Neural progenitor cell (in vitro differentiated cells): ENCODE measurements around the gene MAD1L1. TPM values are rescaled to one million over a fixed set of nuclear protein-coding genes. Genes with fewer than 3 reads are reported as not detected.

Experiments
- DNase-seq: peaks from one replicate; pipeline ENCODE4 v3.0.0-alpha.2; 2016; ENCODE audit warnings: low spot score
- H2AFZ ChIP-seq: fragments of 200-600 bp; sonication (generic); replicated peaks from 2 replicates; pipeline ENCODE4 v1.6.1; 2016; ENCODE audit warnings: antibody characterized with exemption
- H3F3A ChIP-seq: fragments of 200-600 bp; sonication (generic); 2 replicates; pipeline ENCODE4 v1.6.1; 2016; ENCODE audit warnings: antibody characterized with exemption, low read depth
- H3K27ac ChIP-seq: fragments of 200-600 bp; sonication (generic); 2 replicates; pipeline ENCODE4 v1.5.1; 2016; ENCODE audit warnings: mild to moderate bottlenecking
- H3K27me3 ChIP-seq: fragments of 200-600 bp; sonication (generic); 2 replicates; pipeline ENCODE4 v1.6.1; 2016; ENCODE audit warnings: mild to moderate bottlenecking, moderate library complexity
- H3K36me3 ChIP-seq: fragments of 200-600 bp; sonication (generic); 2 replicates; pipeline ENCODE4 v1.5.1; 2016
- H3K4me1 ChIP-seq: fragments of 200-600 bp; sonication (generic); 2 replicates; pipeline ENCODE4 v1.6.1; 2016; ENCODE audit warnings: mixed run types
- H3K4me2 ChIP-seq: fragments of 200-600 bp; sonication (generic); 2 replicates; pipeline ENCODE4 v1.6.1; 2016
- H3K4me3 ChIP-seq: fragments of 200-600 bp; sonication (generic); 2 replicates; pipeline ENCODE4 v1.5.1; 2016
- H3K79me2 ChIP-seq: fragments of 200-600 bp; sonication (generic); 2 replicates; pipeline ENCODE4 v1.6.1; 2016; ENCODE audit warnings: low read depth
- H3K9ac ChIP-seq: fragments of 200-600 bp; sonication (generic); 2 replicates; pipeline ENCODE4 v1.6.1; 2016
- H3K9me3 ChIP-seq: fragments of 200-600 bp; sonication (generic); 2 replicates; pipeline ENCODE4 v1.5.1; 2016; ENCODE audit warnings: low read depth
- H4K20me1 ChIP-seq: fragments of 200-600 bp; sonication (generic); 2 replicates; pipeline ENCODE4 v1.6.1; 2016; ENCODE audit warnings: low read depth
- H3K27ac Mint-ChIP-seq: 3 replicates; pipeline ENCODE4 v1.8.0; 2021; ENCODE audit warnings: mixed read lengths
- H3K27me3 Mint-ChIP-seq: 2 replicates; pipeline ENCODE4 v1.8.0; 2022; ENCODE audit warnings: low read depth, mild to moderate bottlenecking, inconsistent platforms, moderate library complexity, mixed read lengths; ENCODE audit not compliant: insufficient read depth
- H3K36me3 Mint-ChIP-seq: 3 replicates; pipeline ENCODE4 v1.8.0; 2021; ENCODE audit warnings: mixed read lengths
- H3K4me1 Mint-ChIP-seq: 3 replicates; pipeline ENCODE4 v1.8.0; 2021; ENCODE audit warnings: mixed read lengths
- H3K4me3 Mint-ChIP-seq: 3 replicates; pipeline ENCODE4 v1.8.0; 2021; ENCODE audit warnings: mild to moderate bottlenecking, moderate library complexity, mixed read lengths
- H3K9me3 Mint-ChIP-seq: 3 replicates; pipeline ENCODE4 v1.8.0; 2020; ENCODE audit warnings: mixed read lengths
- EZH2 ChIP-seq: fragments of 200-600 bp; sonication (generic); IDR thresholded peaks from 2 replicates; pipeline ENCODE4 v1.6.1; 2017; ENCODE audit warnings: antibody characterized with exemption, mild to moderate bottlenecking, moderate library complexity
- EZH2phosphoT487 ChIP-seq: fragments of 200-600 bp; sonication (generic); IDR thresholded peaks from 2 replicates; pipeline ENCODE4 v1.6.1; 2017; ENCODE audit warnings: antibody characterized with exemption
- total RNA-seq: library from RNA; depleted of rRNA; stranded (reverse); fragments of >200 nt; gene quantifications from 2 replicates; pipeline ENCODE4 v1.2.3, GENCODE V29; 2015; ENCODE audit warnings: low replicate concordance
- TF ChIP-seq, protein P1 (sequence below): fragments of 200-600 bp; sonication (generic); IDR thresholded peaks from 2 replicates; pipeline ENCODE4 v1.5.1; 2017; ENCODE audit warnings: antibody characterized with exemption, mild to moderate bottlenecking

MAD1L1 gene
- total RNA-seq, 1 donor from 2014 or later: 23.7 TPM

DNA sequence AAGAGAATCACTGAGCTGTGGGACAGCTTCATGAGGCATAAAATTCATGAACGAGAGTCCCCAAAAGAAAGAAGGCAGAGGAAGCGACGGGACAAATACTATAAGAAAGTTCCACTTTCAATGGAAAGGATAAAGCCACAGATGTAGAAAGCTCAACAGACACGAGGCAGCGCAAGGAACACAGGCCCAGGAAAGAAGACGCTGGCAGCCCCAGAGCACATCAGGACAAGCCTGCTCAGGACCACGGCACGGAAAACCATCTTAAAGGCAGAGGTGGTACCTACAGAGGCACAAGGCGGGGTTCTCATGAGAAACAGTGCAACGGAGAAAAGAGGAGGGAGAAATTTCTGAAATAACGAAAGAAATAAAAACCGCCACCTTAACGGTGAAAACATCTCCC lies 273.4 kb downstream of the MAD1L1 start:
- no peaks in the 10 kb centered on the region for H3K27me3 ChIP-seq

DNA sequence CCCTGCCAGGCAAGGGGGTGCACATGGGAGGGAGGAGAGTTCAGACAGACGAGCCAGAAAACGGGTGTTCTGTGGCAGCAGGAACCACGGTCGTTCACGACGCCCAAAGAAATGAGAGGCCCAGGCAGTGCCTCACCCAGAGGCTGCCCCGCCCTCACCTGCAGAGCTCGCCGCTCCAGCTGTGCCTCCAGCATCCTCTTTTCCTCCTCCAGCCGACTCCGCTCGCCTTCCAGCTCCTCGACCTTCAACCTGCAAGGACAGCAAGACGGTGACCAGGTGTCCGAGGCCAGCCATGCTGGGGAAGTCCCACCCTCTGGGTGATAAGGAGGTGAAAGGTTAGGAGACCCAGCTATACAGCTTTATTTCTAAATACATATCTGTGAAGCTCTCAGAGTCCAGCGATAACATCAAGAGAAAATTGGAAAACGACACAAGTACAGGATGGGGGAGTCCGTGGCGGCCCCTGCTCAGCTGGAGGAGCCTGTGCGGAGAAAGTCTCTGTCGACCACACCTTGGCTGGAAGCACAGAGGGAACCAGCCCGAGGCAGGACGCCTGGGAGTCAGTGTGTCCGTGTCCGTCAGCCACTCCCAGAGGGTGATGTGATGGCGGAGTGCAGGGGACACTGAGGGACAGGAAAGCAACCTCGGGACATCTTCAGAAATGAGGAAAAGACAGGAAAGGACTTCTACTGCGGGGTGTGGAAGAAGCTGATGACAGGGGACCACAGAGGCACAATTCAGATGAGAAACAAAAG lies 275.1 kb downstream of the MAD1L1 start:
- Mint-ChIP-seq H3K36me3 (peaks cover 23% of the 10 kb centered on the region), H3K9me3 (peaks cover 11% of the 10 kb centered on the region), H3K4me3 (no peak overlapping the region), H3K27ac (no peak overlapping the region), H3K27me3 (peaks cover 2% of the 10 kb centered on the region), H3K4me1 (peaks cover 2% of the 10 kb centered on the region)
- H3K27me3 ChIP-seq: no peaks in the 10 kb centered on the region
- H2AFZ ChIP-seq: no peak overlapping the region
- no peak overlapping the region for H3K9ac ChIP-seq
- no peak for DNase-seq
- H3K4me1 ChIP-seq: no peaks in the 10 kb centered on the region
- no peak overlapping the region for H3K4me3 ChIP-seq
- no peaks in the 10 kb centered on the region for H4K20me1 ChIP-seq
- no peaks in the 10 kb centered on the region for H3K79me2 ChIP-seq
- no peak overlapping the region for H3K4me2 ChIP-seq
- no peaks in the 10 kb centered on the region for H3K9me3 ChIP-seq
- H3K27ac ChIP-seq: no peak overlapping the region
- no peaks in the 10 kb centered on the region for H3F3A ChIP-seq
- no peaks in the 10 kb centered on the region for H3K36me3 ChIP-seq
- TF ChIP-seq, protein P1, sequence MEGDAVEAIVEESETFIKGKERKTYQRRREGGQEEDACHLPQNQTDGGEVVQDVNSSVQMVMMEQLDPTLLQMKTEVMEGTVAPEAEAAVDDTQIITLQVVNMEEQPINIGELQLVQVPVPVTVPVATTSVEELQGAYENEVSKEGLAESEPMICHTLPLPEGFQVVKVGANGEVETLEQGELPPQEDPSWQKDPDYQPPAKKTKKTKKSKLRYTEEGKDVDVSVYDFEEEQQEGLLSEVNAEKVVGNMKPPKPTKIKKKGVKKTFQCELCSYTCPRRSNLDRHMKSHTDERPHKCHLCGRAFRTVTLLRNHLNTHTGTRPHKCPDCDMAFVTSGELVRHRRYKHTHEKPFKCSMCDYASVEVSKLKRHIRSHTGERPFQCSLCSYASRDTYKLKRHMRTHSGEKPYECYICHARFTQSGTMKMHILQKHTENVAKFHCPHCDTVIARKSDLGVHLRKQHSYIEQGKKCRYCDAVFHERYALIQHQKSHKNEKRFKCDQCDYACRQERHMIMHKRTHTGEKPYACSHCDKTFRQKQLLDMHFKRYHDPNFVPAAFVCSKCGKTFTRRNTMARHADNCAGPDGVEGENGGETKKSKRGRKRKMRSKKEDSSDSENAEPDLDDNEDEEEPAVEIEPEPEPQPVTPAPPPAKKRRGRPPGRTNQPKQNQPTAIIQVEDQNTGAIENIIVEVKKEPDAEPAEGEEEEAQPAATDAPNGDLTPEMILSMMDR: no peak
- TF ChIP-seq EZH2phosphoT487: no peak
- no peak for TF ChIP-seq EZH2

More for the DNA sequence above, 273.4 kb downstream of the MAD1L1 start:
- no peaks in the 10 kb centered on the region for H3K36me3 ChIP-seq
- Mint-ChIP-seq H3K9me3 (peaks cover 11% of the 10 kb centered on the region), H3K36me3 (peaks cover 23% of the 10 kb centered on the region), H3K4me1 (peaks cover 6% of the 10 kb centered on the region), H3K27me3 (peaks cover 5% of the 10 kb centered on the region), H3K4me3 (no peak overlapping the region), H3K27ac (no peak overlapping the region)
- H3F3A ChIP-seq: no peaks in the 10 kb centered on the region
- DNase-seq: no peak
- H3K4me1 ChIP-seq: no peaks in the 10 kb centered on the region
- H3K79me2 ChIP-seq: no peaks in the 10 kb centered on the region
- H3K4me3 ChIP-seq: no peak overlapping the region
- TF ChIP-seq EZH2phosphoT487 (no peak), EZH2 (no peak)
- TF ChIP-seq, protein P1: no peak
- H3K4me2 ChIP-seq: no peak overlapping the region
- no peak overlapping the region for H2AFZ ChIP-seq
- no peak overlapping the region for H3K27ac ChIP-seq
- no peaks in the 10 kb centered on the region for H4K20me1 ChIP-seq
- H3K9me3 ChIP-seq: no peaks in the 10 kb centered on the region
- H3K9ac ChIP-seq: no peak overlapping the region

DNA sequence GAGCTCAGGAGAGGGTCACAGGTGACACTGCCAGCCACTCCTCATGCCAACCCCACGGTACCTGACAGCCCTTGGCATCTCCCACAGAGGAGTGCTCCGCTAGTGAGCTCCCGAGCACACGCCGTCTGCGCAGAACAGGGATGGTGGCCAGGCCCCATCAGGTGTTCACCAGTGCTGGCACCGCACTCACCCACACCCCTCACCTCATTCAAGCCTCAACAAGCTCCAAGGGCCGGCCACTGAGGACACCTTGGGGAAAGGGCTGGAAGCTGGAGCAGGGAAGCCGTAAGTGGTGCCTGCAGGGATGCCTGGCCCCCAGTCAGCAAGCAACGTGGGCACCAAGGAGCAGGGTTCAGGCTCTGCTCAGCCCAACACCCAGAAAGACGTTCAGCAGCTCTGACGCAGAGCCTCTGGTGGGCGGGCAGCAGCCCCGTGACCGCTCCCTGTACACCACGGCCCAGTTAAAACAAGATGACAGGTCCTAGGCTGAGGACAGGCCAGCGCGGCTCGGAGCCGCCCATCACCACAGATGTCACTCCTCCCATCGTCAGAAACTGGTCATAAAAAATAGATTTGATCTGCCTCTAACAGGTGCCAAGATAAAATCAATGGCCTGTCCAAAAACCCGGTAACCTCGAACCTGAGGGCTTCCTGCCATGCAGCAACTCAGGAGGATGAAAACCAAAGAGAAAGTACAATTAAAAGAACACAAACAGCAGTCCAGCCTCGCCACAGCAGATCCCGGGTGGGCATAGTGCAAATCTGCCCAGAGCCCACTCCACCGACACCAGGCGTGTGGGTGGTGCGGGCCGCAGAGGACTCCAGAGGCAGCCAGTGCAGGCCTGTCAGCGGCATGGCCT lies 275.9 kb downstream of the MAD1L1 start:
- no peak overlapping the region for H3K4me2 ChIP-seq
- H4K20me1 ChIP-seq: no peaks in the 10 kb centered on the region

More for the DNA sequence above, 275.9 kb downstream of the MAD1L1 start:
- TF ChIP-seq EZH2 (no peak), EZH2phosphoT487 (no peak)
- TF ChIP-seq, protein P1: no peak
- no peaks in the 10 kb centered on the region for H3K36me3 ChIP-seq
- H2AFZ ChIP-seq: no peak overlapping the region
- Mint-ChIP-seq H3K9me3 (peaks cover 8% of the 10 kb centered on the region), H3K36me3 (peaks cover 18% of the 10 kb centered on the region), H3K27ac (no peak overlapping the region), H3K27me3 (peaks cover 2% of the 10 kb centered on the region), H3K4me1 (peaks cover 2% of the 10 kb centered on the region), H3K4me3 (no peak overlapping the region)
- H3K4me1 ChIP-seq: no peaks in the 10 kb centered on the region
- H3K79me2 ChIP-seq: no peaks in the 10 kb centered on the region
- no peaks in the 10 kb centered on the region for H3K9me3 ChIP-seq
- H3K27ac ChIP-seq: no peak overlapping the region
- DNase-seq: no peak
- no peak overlapping the region for H3K4me3 ChIP-seq
- H3F3A ChIP-seq: no peaks in the 10 kb centered on the region
- no peak overlapping the region for H3K9ac ChIP-seq
- H3K27me3 ChIP-seq: no peaks in the 10 kb centered on the region
